Kidney (tissue), 14 donors: ENCODE data around the gene ANKRD50. TPM values are rescaled to one million over a fixed set of nuclear protein-coding genes. Genes with fewer than 3 reads are reported as not detected.

Experiments used
- DNase-seq, 5 donors: peaks; one replicate each; pipeline ENCODE4 v3.0.0-alpha.2; 2013 to 2020
- FAIRE-seq: peaks from 2 replicates; lab custom pipeline; 2012; peaks lifted over from hg19 to GRCh38; lab: Jason Lieb, UNC
- H3K27ac ChIP-seq, 2 donors: one replicate each; pipeline ENCODE4 v1.7.0; 2013; ENCODE audit warnings: low read depth in 2 of 2, low read length in 2 of 2, inconsistent platforms in 1 of 2
- H3K27me3 ChIP-seq: one replicate; pipeline ENCODE4 v1.7.1; 2013; ENCODE audit warnings: low read length, inconsistent platforms; ENCODE audit not compliant: control insufficient read depth, insufficient read depth
- H3K36me3 ChIP-seq, 3 donors: one replicate each; pipeline versions ENCODE4 v1.7.0 to v1.7.1; 2013; ENCODE audit warnings: low read length in 3 of 3, control low read depth in 1 of 3, inconsistent platforms in 1 of 3; ENCODE audit not compliant: insufficient read depth in 3 of 3, control insufficient read depth in 2 of 3
- H3K4me1 ChIP-seq, 3 donors: one replicate each; pipeline versions ENCODE4 v1.7.0 to v1.7.1; 2013; ENCODE audit warnings: low read length in 3 of 3, inconsistent platforms in 1 of 3, low read depth in 1 of 3; ENCODE audit not compliant: control insufficient read depth in 2 of 3, insufficient read depth in 2 of 3
- H3K4me3 ChIP-seq, 3 donors: one replicate each; pipeline versions ENCODE4 v1.7.0 to v1.8.1; 2013; ENCODE audit warnings: low read length in 3 of 3, control low read depth in 1 of 3, inconsistent platforms in 1 of 3
- H3K9ac ChIP-seq, 3 donors: one replicate each; pipeline versions ENCODE4 v1.7.0 to v1.7.1; 2013; ENCODE audit warnings: low read length in 3 of 3, control low read depth in 1 of 3, inconsistent platforms in 1 of 3
- H3K9me3 ChIP-seq, 3 donors: one replicate each; pipeline versions ENCODE4 v1.7.0 to v1.7.1; 2013; ENCODE audit warnings: low read length in 3 of 3, control low read depth in 1 of 3, inconsistent platforms in 1 of 3; ENCODE audit not compliant: control insufficient read depth in 2 of 3, insufficient read depth in 1 of 3
- intact Hi-C: fragments of 100-400 bp; cut with DNase I; formaldehyde crosslinking; loops from one replicate; pipeline ENCODE4 v1.11.1; 2022
- polyA plus RNA-seq: library from polyadenylated mRNA; stranded (reverse); fragments of 350-450 nt; fragmentation: Illumina TruSeq; extraction: RNeasy Lipid Tissue Mini Kit (QIAGEN cat#74804); gene quantifications from one replicate; pipeline ENCODE4 v1.2.3, GENCODE V29; 2014; ENCODE audit warnings: low read depth, low replicate concordance; ENCODE audit not compliant: insufficient read depth
- total RNA-seq: library from RNA; stranded (reverse); fragmentation: NEBNext Ultra II Directional; extraction: Animal tissue kit (Norgen Biotek cat#: 25700); gene quantifications from one replicate; pipeline ENCODE4 v1.2.1, GENCODE V29; 2021
- TF ChIP-seq, protein P1 (sequence below): IDR thresholded peaks from 3 replicates; pipeline ENCODE4 v1.5.1; 2012; ENCODE audit warnings: mild to moderate bottlenecking, moderate library complexity, borderline replicate concordance; ENCODE audit not compliant: insufficient read depth; ENCODE audit errors: extremely low read depth
- donor health status: control.
- donor health status: control.
- donor health status: control.
- donor health status: control.
- donor health status: control.
- donor health status: DM: yes; HTN: yes; CAD: no.
- donor health status: Normal renal cell carcinoma (clear cell type).

Gene ANKRD50
- total and polyA plus RNA-seq, 2 donors from 2014 or later: 2.7 to 12.1 TPM

DNA sequence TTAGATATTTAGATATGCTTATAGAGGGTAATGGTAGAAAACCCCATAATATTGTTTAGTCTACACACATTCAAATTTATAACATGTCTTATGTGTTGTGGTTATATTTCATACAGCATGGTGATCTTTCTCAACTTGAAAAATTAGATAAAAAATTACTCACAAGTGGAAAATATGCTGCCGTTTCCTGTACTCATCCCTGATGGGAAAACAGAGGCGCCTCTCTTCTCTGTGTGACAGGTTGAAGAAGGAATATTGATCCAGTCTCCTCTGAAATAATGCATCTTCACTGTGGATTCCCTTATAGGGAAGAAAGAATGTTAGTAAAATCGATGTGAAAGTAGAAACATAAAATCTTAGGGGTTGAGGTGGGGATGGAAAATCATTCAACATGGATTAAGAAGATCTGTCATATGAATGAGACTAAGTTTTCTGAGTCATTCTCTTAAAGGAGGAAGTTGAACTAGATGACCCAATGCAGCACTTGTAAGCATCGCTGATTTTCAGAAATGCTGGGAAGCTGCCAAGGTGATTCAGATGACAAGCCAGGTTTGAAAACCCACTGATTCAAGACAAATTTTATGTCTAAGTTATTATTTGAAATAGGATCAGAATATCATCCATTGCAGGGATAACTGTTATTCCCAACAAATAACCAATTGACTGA lies 70.7 kb downstream of the ANKRD50 start:
- no peak overlapping the region for H3K4me3 ChIP-seq
- TF ChIP-seq, protein P1, sequence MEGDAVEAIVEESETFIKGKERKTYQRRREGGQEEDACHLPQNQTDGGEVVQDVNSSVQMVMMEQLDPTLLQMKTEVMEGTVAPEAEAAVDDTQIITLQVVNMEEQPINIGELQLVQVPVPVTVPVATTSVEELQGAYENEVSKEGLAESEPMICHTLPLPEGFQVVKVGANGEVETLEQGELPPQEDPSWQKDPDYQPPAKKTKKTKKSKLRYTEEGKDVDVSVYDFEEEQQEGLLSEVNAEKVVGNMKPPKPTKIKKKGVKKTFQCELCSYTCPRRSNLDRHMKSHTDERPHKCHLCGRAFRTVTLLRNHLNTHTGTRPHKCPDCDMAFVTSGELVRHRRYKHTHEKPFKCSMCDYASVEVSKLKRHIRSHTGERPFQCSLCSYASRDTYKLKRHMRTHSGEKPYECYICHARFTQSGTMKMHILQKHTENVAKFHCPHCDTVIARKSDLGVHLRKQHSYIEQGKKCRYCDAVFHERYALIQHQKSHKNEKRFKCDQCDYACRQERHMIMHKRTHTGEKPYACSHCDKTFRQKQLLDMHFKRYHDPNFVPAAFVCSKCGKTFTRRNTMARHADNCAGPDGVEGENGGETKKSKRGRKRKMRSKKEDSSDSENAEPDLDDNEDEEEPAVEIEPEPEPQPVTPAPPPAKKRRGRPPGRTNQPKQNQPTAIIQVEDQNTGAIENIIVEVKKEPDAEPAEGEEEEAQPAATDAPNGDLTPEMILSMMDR: no peak
- intact Hi-C loops: no loop called here
- no peak for FAIRE-seq
- no peak overlapping the region for H3K9ac ChIP-seq
- no peaks in the 10 kb centered on the region for H3K9me3 ChIP-seq
- no peaks in the 10 kb centered on the region for H3K4me1 ChIP-seq
- peak in 2 of 5 donors; percentile 39 to 62 for DNase-seq
- H3K36me3 ChIP-seq: no peaks in the 10 kb centered on the region
- H3K27ac ChIP-seq: no peak overlapping the region
- H3K27me3 ChIP-seq: no peaks in the 10 kb centered on the region

DNA sequence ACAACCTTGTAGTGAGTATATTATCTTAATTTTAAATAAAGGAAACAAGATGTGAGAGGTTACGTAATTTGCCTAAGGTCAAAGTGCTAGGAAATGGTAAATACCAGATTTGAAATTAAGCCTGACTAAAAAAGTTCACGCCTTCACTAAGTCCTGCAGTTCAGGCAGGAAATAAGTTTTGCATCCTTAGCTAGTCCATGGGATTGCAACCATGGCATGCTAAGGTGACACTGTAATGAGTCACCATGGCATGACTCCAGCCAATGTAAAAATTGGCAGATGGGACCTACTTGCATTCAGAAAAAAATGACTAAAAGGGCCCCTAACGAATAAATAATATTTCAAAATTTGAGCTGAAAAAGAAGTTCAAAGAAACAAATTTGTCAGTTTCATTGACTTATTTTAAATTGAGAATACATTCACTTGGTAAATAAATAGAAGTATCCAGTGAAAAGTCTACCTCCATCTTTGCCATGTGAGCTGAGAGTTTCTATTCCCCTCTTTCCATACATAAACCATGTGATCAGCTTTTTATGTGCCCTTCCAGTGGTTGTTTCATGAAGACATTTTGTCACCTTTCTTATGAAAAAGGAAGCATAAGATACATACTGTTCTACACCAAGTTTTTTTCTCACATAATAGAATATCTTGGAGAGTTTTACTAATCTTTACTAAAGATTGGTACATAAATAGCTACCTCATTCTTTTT lies 72.4 kb downstream of the ANKRD50 start:
- Histone ChIP-seq H3K9ac (no peak overlapping the region), H3K9me3 (no peaks in the 10 kb centered on the region), H3K36me3 (no peaks in the 10 kb centered on the region), H3K27ac (no peak overlapping the region), H3K4me1 (no peaks in the 10 kb centered on the region), H3K4me3 (no peak overlapping the region), H3K27me3 (no peaks in the 10 kb centered on the region)
- FAIRE-seq (peak; percentile 45), DNase-seq (no peak)
- TF ChIP-seq, protein P1: no peak
- intact Hi-C loops: no loop called here

DNA sequence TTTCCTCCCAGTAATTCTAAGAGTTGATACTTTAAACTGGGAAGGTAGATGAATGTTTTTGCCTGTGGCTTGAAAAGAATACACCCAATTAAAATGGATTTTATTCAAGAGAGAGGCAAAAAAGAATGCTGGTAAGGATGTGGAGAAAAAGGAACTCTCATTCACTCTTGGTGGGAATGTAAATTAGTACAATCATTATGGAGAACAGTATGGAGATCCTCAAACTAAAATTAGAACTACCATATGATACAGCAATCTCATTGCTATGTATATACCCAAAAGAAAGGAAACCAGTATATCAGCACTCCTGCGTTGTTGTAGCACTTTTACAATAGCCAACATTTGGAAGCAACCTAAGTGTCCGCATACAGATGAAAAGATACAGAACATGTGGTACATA lies 75.2 kb downstream of the ANKRD50 start:
- intact Hi-C loops: no loop called here
- Histone ChIP-seq H3K27ac (no peak overlapping the region), H3K36me3 (no peaks in the 10 kb centered on the region), H3K27me3 (no peaks in the 10 kb centered on the region), H3K9ac (no peak overlapping the region), H3K4me1 (no peaks in the 10 kb centered on the region), H3K9me3 (no peaks in the 10 kb centered on the region), H3K4me3 (no peak overlapping the region)
- DNase-seq (no peak), FAIRE-seq (no peak)
- TF ChIP-seq, protein P1: no peak
